SK-N-SH treated with all-trans-retinoic acid at 6 μM for 48 hours (cell line): ENCODE results near the gene GALNT13.

Experiments
- ATAC-seq: fragments of 200-7000 bp; cut with Tn5 transposase; 3 replicates; pipeline ENCODE4 v1.9.1; 2020; ENCODE audit warnings: mild to moderate bottlenecking, moderate library complexity
- BACH2 ChIP-seq: fragments of 250-450 bp; sonication (Bioruptor Pico); IDR thresholded peaks from 2 replicates; pipeline ENCODE4 v1.9.0; 2021; ENCODE audit warnings: mild to moderate bottlenecking, borderline replicate concordance
- ESRRG ChIP-seq: fragments of 250-450 bp; sonication (Bioruptor Pico); IDR thresholded peaks from 2 replicates; pipeline ENCODE4 v1.6.1; 2021; ENCODE audit warnings: mild to moderate bottlenecking
- GLIS3 ChIP-seq: fragments of 250-450 bp; sonication (Bioruptor Pico); IDR thresholded peaks from 2 replicates; pipeline ENCODE4 v1.5.0; 2020; ENCODE audit warnings: mild to moderate bottlenecking, moderate library complexity
- ISL1 ChIP-seq: fragments of 250-450 bp; sonication (Bioruptor Pico); IDR thresholded peaks from 2 replicates; pipeline ENCODE4 v2.1.2; 2022; ENCODE audit warnings: mild to moderate bottlenecking, moderate library complexity
- PPARA ChIP-seq: fragments of 250-450 bp; sonication (Bioruptor Pico); IDR thresholded peaks from 2 replicates; pipeline ENCODE4 v1.5.0; 2020; ENCODE audit warnings: mild to moderate bottlenecking, borderline replicate concordance
- RARB ChIP-seq: fragments of 250-450 bp; sonication (Bioruptor Pico); IDR thresholded peaks from 2 replicates; pipeline ENCODE4 v1.8.0; 2021; ENCODE audit warnings: mild to moderate bottlenecking, moderate library complexity
- SNAI2 ChIP-seq: fragments of 250-450 bp; sonication (Bioruptor Pico); IDR thresholded peaks from 2 replicates; pipeline ENCODE4 v1.5.0; 2020; ENCODE audit warnings: mild to moderate bottlenecking, moderate library complexity
- TCF4 ChIP-seq: fragments of 250-450 bp; sonication (Bioruptor Pico); IDR thresholded peaks from 2 replicates; pipeline ENCODE4 v1.8.0; 2021; ENCODE audit warnings: mild to moderate bottlenecking, moderate library complexity, borderline replicate concordance
- TOX ChIP-seq: fragments of 250-450 bp; sonication (Bioruptor Pico); IDR thresholded peaks from 2 replicates; pipeline ENCODE4 v1.8.0; 2021; ENCODE audit warnings: mild to moderate bottlenecking, moderate library complexity, borderline replicate concordance
- ZC3H10 ChIP-seq: fragments of 250-450 bp; sonication (Bioruptor Pico); IDR thresholded peaks from 2 replicates; pipeline ENCODE4 v1.5.1; 2021; ENCODE audit warnings: mild to moderate bottlenecking, moderate library complexity
- ZFP3 ChIP-seq: fragments of 250-450 bp; sonication (Bioruptor Pico); IDR thresholded peaks from 2 replicates; pipeline ENCODE4 v1.5.0; 2020; ENCODE audit warnings: mild to moderate bottlenecking, moderate library complexity
- ZNF565 ChIP-seq: fragments of 450-650 bp; formaldehyde crosslinking; conservative IDR thresholded peaks from 2 replicates; pipeline ENCODE4 v1.5.0; 2020; ENCODE audit warnings: low read depth, mild to moderate bottlenecking, moderate library complexity
- ZNF70 ChIP-seq: fragments of 450-650 bp; formaldehyde crosslinking; IDR thresholded peaks from 2 replicates; pipeline ENCODE4 v1.5.0; 2020; ENCODE audit warnings: mild to moderate bottlenecking, moderate library complexity
- TF ChIP-seq, protein P1 (sequence below): fragments of 250-450 bp; sonication (Bioruptor Pico); IDR thresholded peaks from 2 replicates; pipeline ENCODE4 v1.8.0; 2020; ENCODE audit warnings: mild to moderate bottlenecking, moderate library complexity, borderline replicate concordance
- TF ChIP-seq, protein P2 (sequence below): fragments of 250-450 bp; sonication (Bioruptor Pico); IDR thresholded peaks from 2 replicates; pipeline ENCODE4 v1.5.1; 2020; ENCODE audit warnings: low read depth, mild to moderate bottlenecking, moderate library complexity
- TF ChIP-seq, protein P3 (sequence below): fragments of 250-450 bp; sonication (Bioruptor Pico); IDR thresholded peaks from 2 replicates; pipeline ENCODE4 v1.5.0; 2020; ENCODE audit warnings: mild to moderate bottlenecking, moderate library complexity
- TF ChIP-seq, protein P4 (sequence below): fragments of 250-450 bp; sonication (Bioruptor Pico); IDR thresholded peaks from 2 replicates; pipeline ENCODE4 v1.8.0; 2021; ENCODE audit warnings: low read depth, mild to moderate bottlenecking, moderate library complexity, borderline replicate concordance

Gene GALNT13

DNA sequence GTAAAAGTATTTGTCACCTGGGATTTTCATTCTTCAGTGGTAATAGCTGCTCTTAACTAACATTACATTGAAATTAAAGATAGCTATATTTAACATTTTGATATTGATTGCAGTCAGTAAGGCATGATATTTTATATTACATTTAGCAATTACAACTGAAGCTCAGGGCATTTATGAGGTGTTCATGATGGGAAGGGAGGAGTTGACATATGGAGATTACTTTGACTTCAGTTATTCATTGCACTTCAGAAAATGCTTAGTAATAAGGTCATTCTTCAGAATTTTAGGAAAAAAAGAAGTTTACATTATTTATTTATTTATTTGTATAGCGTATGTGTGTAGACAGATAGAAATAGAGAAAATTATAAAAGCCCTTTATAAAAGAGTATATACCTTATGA, 352.0 kb downstream of the GALNT13 start:
- no peak for ATAC-seq
- TF ChIP-seq ZNF70 (CRISPR knock-in tag): no peak
- no peak for TF ChIP-seq ZNF565

DNA sequence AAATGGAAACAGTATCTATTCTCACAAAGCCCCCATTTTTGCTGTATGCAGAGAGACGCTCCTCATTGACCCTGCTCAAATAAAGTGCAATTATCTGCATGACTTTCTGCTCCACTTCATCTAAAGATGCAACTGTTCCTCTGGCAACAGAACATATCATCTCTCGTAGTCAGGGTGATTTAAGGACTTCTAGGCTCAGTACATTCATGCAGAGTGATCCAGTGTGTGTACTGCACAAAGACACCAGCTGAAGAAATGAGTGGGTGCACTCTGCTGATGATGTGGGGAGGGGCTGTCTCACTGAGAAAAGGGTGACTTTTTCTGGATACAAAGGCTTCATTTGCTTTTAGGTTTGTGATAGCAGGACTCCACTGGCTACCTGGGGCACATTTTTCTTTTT, 355.2 kb downstream of the GALNT13 start:
- no peak for ATAC-seq

DNA sequence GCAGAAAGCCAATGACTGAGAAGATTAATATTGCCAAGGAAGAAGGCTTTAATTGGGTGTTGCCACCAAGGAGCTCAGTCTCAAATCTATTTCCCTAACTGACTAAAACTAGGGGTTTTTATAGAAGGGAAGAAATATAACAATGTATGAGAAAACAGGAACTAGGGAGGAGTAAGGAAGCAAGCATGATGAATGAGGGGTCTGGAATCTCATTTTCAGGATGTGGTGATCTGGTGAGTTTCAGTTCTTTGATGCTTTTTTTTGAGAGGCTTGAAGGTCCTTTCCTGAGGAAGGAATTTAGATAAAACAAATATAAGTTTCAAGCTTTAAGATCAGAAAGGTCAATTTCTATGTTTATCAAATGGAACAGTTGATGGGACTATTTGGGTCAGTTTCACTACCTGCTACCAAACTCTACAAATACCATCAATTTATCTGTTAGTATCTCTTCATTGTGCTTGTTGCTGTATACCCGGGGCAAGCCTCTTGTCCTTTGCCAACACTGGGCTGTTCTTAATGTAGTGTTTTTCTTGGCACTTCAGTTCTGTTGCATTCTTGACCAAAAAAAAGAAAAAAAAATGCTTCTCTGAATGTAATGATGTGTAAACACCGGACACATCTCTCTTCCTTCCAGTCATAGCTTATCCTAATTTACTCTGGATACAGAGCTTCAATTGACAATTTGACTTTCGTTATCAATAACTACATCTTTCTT, 357.0 kb downstream of the GALNT13 start:
- TF ChIP-seq GLIS3 (CRISPR knock-in tag): no peak
- TF ChIP-seq, protein P1, sequence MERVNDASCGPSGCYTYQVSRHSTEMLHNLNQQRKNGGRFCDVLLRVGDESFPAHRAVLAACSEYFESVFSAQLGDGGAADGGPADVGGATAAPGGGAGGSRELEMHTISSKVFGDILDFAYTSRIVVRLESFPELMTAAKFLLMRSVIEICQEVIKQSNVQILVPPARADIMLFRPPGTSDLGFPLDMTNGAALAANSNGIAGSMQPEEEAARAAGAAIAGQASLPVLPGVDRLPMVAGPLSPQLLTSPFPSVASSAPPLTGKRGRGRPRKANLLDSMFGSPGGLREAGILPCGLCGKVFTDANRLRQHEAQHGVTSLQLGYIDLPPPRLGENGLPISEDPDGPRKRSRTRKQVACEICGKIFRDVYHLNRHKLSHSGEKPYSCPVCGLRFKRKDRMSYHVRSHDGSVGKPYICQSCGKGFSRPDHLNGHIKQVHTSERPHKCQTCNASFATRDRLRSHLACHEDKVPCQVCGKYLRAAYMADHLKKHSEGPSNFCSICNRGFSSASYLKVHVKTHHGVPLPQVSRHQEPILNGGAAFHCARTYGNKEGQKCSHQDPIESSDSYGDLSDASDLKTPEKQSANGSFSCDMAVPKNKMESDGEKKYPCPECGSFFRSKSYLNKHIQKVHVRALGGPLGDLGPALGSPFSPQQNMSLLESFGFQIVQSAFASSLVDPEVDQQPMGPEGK (CRISPR knock-in tag): no peak
- no peak for TF ChIP-seq ZFP3 (CRISPR knock-in tag)
- TF ChIP-seq, protein P2, sequence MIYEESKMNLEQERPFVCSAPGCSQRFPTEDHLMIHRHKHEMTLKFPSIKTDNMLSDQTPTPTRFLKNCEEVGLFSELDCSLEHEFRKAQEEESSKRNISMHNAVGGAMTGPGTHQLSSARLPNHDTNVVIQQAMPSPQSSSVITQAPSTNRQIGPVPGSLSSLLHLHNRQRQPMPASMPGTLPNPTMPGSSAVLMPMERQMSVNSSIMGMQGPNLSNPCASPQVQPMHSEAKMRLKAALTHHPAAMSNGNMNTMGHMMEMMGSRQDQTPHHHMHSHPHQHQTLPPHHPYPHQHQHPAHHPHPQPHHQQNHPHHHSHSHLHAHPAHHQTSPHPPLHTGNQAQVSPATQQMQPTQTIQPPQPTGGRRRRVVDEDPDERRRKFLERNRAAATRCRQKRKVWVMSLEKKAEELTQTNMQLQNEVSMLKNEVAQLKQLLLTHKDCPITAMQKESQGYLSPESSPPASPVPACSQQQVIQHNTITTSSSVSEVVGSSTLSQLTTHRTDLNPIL: no peak
- TF ChIP-seq ESRRG (CRISPR knock-in tag): no peak
- TF ChIP-seq RARB (CRISPR knock-in tag): no peak
- no peak for TF ChIP-seq ZNF70 (CRISPR knock-in tag)
- TF ChIP-seq, all 23 proteins: peak for 0
- no peak for ATAC-seq

More for the DNA sequence above, 355.2 kb downstream of the GALNT13 start:
- TF ChIP-seq TOX: no peak
- no peak for TF ChIP-seq TCF4
- TF ChIP-seq ISL1 (CRISPR knock-in tag): no peak
- TF ChIP-seq, protein P3, sequence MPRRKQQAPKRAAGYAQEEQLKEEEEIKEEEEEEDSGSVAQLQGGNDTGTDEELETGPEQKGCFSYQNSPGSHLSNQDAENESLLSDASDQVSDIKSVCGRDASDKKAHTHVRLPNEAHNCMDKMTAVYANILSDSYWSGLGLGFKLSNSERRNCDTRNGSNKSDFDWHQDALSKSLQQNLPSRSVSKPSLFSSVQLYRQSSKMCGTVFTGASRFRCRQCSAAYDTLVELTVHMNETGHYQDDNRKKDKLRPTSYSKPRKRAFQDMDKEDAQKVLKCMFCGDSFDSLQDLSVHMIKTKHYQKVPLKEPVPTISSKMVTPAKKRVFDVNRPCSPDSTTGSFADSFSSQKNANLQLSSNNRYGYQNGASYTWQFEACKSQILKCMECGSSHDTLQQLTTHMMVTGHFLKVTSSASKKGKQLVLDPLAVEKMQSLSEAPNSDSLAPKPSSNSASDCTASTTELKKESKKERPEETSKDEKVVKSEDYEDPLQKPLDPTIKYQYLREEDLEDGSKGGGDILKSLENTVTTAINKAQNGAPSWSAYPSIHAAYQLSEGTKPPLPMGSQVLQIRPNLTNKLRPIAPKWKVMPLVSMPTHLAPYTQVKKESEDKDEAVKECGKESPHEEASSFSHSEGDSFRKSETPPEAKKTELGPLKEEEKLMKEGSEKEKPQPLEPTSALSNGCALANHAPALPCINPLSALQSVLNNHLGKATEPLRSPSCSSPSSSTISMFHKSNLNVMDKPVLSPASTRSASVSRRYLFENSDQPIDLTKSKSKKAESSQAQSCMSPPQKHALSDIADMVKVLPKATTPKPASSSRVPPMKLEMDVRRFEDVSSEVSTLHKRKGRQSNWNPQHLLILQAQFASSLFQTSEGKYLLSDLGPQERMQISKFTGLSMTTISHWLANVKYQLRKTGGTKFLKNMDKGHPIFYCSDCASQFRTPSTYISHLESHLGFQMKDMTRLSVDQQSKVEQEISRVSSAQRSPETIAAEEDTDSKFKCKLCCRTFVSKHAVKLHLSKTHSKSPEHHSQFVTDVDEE (CRISPR knock-in tag): no peak
- no peak for TF ChIP-seq PPARA
- TF ChIP-seq BACH2: no peak

DNA sequence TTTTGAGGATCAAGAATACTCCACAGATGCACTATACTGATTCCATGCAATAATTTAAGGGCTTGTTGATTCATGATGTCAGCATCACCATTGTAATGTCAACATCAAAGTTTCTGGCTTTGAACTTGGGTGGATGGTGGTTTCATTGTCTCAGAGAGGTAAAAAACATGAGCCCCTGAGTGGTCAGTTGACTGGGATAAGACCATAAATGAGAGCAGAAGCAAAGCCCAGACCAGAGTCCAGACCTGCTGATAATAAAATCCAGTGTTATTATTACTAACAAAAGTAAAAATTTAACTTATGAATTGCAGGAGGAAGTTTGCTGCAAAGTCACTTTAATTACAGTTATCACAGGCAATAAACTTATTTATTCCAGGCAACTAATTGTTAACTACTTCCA, 358.2 kb downstream of the GALNT13 start:
- ATAC-seq: no peak
- TF ChIP-seq ZC3H10 (no peak), ZNF70 (CRISPR knock-in tag) (no peak), TOX (no peak), ISL1 (CRISPR knock-in tag) (no peak)
- TF ChIP-seq, protein P2: no peak

DNA sequence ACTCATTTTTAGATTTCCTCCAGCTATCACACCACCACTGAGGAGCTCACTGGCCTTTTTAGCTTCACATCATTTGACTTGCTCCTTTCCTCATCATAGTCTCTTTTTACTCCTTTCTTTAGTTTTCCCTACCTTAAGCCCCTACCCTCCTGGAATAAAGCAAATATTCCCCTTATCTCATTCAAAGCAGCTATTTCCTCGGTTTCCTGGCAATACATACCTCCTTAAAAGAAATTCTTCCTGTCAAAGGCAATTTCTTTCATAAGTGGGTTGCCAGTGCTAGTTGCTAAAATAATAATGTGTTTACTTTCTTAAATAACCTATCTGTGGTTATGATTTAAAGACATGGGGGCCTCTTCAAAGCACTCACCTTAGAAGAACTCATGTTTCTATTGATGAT, 359.3 kb downstream of the GALNT13 start:
- no peak for ATAC-seq
- TF ChIP-seq, protein P4, sequence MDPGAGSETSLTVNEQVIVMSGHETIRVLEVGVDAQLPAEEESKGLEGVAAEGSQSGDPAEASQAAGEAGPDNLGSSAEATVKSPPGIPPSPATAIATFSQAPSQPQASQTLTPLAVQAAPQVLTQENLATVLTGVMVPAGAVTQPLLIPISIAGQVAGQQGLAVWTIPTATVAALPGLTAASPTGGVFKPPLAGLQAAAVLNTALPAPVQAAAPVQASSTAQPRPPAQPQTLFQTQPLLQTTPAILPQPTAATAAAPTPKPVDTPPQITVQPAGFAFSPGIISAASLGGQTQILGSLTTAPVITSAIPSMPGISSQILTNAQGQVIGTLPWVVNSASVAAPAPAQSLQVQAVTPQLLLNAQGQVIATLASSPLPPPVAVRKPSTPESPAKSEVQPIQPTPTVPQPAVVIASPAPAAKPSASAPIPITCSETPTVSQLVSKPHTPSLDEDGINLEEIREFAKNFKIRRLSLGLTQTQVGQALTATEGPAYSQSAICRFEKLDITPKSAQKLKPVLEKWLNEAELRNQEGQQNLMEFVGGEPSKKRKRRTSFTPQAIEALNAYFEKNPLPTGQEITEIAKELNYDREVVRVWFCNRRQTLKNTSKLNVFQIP: no peak
- TF ChIP-seq ESRRG (CRISPR knock-in tag): no peak
- TF ChIP-seq, protein P1 (CRISPR knock-in tag): no peak
- TF ChIP-seq GLIS3 (CRISPR knock-in tag): no peak
- no peak for TF ChIP-seq SNAI2
- TF ChIP-seq, protein P2: no peak
